ENCODE results near the gene PLA2G12A.

DNA sequence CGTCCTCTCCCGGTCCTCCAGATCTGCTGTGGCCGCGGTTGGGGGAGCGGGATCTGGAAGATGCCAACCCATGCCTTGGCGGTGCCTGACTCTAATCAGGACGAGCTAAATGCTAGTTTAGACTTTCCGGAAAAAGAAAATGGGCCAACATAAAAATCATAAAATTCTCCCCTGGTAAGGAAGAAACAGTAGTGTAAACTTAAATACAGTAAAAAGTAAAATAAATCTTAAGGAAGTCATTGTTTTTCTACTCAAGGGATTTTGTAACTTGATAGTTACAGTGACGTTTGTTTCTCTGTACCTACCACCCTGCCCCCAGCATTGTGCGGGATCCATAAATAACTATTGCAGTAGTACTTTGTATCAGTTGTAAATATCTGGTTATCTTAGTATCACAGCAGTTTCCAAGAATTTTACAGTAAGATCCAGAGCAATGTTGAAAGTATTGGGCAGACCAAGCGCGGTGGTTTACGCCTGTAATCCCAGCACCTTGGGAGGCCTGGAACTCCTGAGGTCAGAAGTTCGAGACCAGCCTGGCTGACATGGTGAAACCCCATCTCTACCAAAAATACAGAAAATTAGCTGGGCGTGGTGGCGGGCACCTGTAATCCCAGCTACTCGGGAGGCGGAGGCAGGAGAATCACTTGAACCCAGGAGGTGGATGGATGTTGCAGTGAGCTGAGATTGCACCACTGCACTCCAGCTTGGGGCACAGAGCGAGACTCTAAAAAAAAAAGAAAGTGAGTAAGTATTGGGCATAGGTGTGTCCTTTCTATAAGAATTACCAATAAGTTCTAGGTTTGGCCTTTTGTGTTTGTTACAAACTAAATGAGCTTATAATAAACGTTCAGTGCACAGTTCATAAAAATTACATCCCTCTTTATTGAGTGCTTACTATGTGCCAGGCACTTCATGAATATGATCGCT is 1.0 kb upstream of the PLA2G12A start:
- TF ChIP-seq CTCF (IDR thresholded peaks at IDR 0.05) (no peak), SIN3A (IDR thresholded peaks at IDR 0.05; ENCODE audit: borderline replicate concordance, insufficient read depth, low read depth, low read length) (no peak)
- TF ChIP-seq, protein P1, sequence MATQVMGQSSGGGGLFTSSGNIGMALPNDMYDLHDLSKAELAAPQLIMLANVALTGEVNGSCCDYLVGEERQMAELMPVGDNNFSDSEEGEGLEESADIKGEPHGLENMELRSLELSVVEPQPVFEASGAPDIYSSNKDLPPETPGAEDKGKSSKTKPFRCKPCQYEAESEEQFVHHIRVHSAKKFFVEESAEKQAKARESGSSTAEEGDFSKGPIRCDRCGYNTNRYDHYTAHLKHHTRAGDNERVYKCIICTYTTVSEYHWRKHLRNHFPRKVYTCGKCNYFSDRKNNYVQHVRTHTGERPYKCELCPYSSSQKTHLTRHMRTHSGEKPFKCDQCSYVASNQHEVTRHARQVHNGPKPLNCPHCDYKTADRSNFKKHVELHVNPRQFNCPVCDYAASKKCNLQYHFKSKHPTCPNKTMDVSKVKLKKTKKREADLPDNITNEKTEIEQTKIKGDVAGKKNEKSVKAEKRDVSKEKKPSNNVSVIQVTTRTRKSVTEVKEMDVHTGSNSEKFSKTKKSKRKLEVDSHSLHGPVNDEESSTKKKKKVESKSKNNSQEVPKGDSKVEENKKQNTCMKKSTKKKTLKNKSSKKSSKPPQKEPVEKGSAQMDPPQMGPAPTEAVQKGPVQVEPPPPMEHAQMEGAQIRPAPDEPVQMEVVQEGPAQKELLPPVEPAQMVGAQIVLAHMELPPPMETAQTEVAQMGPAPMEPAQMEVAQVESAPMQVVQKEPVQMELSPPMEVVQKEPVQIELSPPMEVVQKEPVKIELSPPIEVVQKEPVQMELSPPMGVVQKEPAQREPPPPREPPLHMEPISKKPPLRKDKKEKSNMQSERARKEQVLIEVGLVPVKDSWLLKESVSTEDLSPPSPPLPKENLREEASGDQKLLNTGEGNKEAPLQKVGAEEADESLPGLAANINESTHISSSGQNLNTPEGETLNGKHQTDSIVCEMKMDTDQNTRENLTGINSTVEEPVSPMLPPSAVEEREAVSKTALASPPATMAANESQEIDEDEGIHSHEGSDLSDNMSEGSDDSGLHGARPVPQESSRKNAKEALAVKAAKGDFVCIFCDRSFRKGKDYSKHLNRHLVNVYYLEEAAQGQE (IDR thresholded peaks at IDR 0.05; ENCODE audit: insufficient read depth in 1 of 2, low read depth in 2 of 2, low read length in 1 of 2): no peak
